NCI-H526 treated with DMSO at 0.1 percent for 48 hours (cell line): ENCODE measurements around the gene TAS1R3.

ENCODE experiments used
- DNase-seq: peaks from one replicate; lab custom pipeline; 2025; lab: John Stamatoyannopoulos, UW

Gene TAS1R3

DNA sequence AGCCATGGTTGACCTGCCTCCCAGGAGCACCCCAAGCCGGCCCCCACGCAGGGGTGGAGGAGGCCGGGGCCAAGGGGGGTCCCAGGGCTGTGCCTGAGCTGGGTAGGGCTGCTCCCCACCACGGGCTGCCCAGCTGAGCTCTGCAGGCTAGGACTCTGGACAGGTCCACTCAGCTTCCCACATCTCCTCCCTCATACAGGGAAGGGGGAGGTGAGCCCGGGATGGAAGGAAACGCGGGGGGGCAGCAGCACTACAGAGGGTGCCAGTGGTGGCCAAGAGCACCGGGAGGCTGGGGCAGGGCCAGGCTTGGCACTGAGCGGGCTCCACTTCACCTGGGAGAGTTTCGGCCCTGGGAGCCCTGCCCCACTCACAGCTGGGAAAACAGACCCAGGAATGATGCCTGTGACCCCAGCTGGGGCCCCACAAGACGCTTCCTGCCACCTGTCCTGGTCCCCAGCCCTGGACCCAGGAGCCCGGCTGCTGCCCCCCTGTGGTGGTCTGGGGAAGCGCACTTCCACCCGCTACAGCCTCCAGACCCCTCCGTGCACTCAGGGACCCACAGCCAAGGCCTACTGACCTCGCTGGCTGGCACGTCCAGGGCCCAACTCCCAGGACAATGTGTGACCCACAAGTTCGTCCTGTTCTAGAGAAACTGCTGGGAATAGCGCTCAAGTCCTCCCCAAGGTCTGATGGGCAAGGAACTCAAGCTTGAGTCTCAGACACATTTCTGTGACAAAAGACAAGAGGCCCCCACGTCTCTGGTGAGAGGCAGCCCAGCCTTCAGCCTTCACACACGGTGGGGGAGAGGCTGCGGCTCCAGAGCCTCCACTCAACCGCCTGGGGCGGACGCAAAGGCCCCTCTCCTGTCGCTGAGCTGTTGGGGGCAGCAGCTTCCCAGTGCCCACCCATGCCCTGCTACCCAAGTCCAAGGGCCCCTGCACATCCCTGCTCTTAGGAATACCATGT lies 40.9 kb downstream of the TAS1R3 start:
- no peak for DNase-seq

DNA sequence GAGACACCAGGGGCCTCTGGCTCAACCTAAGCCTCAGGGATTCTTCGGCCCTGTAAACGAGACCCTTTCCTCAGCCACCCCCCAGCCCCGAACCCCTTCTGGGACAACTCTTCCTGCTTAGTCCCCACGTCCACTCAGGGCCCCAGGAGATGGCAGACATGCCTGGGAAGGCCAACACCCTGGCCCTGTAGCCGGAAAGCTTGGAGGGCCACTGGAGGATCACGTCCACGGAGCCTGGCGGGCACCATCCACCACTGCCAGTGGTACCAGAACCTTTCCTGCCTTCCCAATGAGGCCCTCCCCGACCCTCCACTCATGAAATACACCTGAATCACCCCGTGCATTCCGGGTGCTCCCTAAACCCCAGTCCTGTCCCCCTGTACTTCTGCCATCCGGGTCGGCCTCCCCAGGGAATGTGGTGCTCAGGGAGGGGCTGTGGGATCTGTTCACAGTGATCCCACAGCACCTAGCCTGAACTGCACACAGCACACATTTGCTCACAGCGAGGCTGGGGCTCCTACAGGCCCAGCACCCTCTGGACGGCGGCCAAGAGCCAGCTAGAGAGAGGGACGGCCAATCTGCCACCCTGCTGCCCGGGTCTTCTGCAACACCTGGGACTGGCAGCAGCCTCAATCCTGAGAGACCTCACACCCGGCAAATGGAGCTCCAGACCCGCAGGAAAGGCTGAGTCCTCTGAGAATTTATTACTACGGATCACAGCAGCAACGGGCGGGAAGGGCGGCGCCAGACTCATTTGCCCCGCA lies 42.2 kb downstream of the TAS1R3 start:
- no peak for DNase-seq

DNA sequence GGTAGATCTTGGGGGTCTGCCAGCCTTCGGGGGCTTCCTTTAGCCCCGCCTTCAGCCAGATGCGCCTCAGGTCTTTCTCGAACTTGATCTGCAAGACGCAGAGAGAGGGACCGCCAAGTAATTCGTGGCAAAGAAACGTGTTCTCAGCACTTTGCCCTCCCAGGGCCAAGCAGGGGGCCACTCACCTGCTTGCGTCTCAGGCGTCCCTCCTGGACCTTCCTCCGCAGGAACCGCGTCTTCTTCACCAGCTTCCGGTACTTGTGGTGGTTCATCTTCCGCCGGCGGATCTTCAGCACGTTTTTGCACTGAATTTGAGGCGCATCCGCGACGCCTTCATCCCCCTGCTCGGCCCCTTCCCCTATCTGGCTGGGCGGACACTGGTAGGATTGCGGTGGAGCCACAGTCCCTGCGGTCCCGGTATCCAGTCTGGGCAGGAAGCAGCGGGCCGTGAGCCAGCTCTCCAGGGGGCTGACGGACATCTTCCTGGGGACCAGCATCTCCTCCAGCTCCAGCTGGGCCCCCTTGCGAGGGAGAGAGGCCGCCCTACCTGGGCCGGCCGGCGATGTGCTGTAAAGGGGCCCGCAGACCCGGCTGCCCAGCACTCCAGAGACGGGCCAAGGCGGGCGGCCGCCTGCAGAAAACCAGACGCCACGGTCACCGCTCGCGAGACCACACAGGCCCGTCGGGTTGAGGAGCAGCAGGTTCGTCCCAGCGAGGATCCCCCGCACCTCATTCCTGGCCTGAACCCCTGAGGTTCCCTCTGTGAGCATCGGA lies 42.9 kb downstream of the TAS1R3 start:
- DNase-seq: no peak

DNA sequence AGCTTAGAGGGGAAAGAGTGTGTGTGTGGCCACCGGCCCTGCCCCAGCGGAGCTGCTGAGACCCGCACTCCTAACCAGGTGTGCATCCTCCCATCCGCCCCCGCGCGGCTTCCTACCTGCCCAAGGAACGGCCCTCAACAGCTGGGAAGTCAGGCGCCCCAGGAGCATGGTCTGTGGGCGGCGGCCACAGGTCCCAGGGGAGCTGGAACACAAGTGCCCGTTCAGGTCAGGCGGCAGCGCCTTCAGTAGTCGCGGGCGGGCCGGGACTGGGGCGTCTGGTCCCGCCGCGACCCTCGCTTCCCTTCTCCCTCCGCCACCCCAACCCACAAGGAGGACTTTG lies 43.5 kb downstream of the TAS1R3 start:
- DNase-seq: no peak

DNA sequence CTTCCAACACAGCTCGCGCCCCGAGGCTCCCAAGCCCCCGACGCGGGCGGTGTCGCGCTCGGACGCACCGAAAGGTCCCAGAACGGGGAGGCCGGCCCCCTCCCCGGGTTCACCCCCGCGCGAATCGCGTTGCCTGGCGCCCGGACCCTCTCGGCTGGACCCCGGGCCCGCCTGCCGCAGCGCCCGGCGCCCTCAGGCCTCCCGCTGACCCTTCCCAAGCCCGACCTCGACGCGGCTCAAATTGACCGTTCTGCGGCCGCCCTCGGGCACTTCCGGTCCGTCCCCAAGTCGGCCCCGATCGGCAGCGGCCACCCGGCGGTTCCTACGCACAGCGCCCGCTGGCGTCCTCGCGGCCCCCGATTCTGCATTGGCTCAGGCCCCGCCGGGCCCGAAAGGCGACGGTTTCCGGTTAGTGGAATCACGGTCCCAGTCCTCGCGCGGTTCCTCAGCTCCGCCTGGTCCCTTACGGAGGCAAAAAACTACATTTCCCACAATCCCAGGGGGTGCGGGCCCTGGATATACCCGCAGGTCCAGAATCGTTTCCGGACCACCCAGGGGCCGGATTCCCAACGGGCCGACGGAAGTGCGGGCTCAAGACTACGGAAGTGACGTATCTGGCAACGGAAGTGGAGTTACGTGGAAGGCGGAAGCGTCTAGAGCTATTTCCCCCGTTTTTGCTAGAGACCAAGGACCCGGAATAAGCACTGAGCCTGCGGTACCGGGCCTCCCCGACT lies 44.0 kb downstream of the TAS1R3 start, which contains the start of gene AURKAIP1:
TSS of gene AURKAIP1 (minus strand) at position 279 of the 734 bp plus-strand sequence. CDS start 451 bp downstream, outside the sequence.
- peak; percentile 98 for DNase-seq

DNA sequence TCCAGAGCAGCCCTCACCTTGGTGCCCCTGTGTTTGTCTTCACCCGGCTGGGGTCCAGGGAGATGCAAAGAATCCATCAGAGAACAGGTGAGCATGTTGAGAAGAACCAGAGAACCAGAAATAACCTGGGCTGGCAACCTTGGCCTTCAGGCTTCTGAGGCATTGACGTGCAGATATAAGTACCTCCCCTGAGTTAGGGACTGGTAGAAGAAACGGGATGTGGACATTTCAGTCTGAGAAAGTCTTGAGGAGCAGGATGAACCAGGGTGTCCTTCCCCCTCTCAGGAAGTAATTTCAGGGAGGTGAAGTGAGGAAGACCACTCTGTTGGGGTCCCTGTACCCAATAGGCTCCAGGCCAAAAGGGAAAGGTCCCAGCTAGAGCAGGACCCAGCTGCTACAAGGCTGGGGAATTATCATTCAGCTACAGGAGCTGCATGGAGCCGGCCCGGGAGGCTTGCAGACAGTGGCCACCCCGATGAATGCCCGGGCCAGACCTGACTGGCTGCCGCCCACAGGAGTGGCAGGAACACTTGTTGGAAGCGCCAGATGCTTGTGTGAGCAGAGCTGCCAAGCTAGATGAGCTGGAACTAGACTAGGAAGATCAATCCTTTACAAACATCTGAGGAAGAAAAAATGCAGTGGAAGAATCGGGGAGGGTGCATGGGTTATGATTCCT lies 45.6 kb downstream of the TAS1R3 start:
- no peak for DNase-seq

DNA sequence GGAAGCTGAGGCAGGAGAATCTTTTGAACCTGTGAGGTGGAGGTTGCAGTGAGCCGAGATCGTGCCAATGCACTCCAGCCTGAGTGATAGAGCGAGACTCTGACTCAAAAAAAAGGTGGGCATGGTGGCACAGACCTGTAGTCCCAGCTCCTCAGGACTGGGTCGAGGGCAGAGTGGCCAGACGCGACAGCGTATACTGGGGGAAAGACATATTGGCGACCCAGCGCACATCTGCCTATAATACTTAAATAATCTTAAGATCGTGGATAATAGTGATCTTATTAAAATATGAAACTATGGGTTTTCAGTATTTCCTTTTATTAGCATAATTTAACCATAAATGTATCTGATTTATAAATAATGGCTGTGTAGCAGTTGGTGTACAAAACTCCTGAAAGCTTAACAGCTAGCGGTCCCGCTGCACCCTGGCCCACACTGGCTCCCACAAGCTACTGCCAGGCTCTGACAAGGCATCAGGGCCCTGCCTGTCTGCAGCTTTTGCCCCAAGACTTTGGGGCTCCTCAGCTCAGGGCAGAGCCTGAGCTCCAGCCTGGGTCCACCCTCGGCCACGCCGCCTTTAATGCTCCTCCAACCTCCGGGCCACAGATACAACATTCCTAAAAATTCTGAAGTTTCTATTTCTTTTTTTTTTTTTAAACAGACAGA lies 46.6 kb downstream of the TAS1R3 start:
- no peak for DNase-seq

DNA sequence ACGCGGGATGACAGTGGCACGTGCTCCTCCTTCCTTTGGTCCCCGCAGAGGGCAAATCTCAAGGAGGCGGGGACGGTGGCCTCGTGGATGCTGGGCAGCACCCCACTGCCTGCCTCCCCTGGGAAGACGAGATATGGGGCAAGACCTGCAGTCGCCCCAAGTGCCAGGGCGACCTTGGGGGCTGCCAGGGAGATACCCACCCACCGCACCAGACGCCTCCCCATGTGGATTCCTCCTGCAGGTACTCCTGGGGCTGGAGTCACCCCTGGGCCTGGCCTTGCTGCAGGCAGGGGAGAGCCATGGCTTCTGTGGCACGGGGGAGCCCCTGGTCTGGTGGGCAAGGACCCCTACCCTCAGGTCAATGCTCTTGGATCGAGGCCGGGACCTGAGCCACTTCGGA lies 49.8 kb downstream of the TAS1R3 start:
- DNase-seq: no peak

DNA sequence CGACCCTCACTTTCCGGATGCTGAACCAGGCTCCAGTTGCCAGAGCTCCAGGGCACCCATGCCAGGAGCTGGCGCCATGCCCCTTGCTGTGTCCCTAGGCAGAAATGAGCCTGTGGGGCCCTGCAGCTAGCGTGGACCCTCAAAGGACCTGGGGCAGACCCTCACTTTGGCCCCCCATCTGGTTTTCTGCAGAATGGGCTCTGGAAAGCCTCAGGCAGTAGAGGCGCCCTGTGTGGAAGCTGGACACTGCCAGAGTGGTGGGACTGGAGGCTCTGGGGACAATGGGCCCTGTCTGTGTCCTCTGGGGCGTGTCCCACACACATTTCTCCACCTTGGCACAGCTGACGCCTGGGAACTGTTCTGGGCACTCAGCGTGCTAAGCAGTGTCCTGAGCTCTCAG lies 50.2 kb downstream of the TAS1R3 start:
- DNase-seq: no peak
